ENCODE measurements around the gene TMEM208.

DNA sequence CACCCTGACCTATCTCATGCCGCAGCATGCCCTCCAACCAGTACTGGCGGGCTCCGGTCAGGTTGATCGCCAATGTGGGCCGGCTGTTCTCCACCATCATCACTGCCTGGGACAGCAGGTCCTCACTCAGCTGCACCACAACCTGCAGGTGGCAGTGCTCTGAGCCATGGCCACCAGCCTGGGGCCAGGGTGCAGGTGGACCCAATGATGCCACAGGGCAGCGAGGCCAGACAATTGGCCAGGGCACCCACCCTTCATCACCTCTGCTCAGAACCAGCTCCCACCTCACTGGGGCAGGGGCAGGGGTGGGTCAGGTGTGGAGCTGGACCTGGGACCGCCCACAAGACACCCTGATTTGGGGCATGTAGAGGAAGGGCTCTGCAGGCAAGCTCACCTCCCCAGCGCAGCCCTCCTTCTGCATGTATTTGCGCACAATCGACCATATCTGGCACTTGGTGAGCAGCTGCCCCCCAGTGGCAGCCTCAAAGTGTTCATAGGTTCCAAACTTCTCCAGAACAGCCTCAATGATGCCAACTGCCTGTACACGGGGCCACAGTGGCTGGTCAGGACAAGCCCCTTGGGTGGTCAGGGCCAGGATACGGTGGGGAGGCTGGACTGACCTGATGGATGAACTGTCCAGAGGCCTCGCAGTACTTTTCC is 47.4 kb upstream of the TMEM208 start:
- TF ChIP-seq, protein P1, sequence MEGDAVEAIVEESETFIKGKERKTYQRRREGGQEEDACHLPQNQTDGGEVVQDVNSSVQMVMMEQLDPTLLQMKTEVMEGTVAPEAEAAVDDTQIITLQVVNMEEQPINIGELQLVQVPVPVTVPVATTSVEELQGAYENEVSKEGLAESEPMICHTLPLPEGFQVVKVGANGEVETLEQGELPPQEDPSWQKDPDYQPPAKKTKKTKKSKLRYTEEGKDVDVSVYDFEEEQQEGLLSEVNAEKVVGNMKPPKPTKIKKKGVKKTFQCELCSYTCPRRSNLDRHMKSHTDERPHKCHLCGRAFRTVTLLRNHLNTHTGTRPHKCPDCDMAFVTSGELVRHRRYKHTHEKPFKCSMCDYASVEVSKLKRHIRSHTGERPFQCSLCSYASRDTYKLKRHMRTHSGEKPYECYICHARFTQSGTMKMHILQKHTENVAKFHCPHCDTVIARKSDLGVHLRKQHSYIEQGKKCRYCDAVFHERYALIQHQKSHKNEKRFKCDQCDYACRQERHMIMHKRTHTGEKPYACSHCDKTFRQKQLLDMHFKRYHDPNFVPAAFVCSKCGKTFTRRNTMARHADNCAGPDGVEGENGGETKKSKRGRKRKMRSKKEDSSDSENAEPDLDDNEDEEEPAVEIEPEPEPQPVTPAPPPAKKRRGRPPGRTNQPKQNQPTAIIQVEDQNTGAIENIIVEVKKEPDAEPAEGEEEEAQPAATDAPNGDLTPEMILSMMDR (IDR thresholded peaks at IDR 0.05) = no peak
- TF ChIP-seq FOXK1 (CRISPR knock-in tag; IDR thresholded peaks at IDR 0.05) (no peak), SP1 (CRISPR knock-in tag; conservative IDR thresholded peaks at IDR 0.05) (no peak), ZNF396 (CRISPR knock-in tag; IDR thresholded peaks at IDR 0.05; ENCODE audit: borderline replicate concordance) (no peak), CREB1 (CRISPR knock-in tag; IDR thresholded peaks at IDR 0.05) (no peak), JUN (CRISPR knock-in tag; IDR thresholded peaks at IDR 0.05) (no peak), CBFB (CRISPR knock-in tag; IDR thresholded peaks at IDR 0.05; ENCODE audit: low read depth) (no peak), RELA (CRISPR knock-in tag; IDR thresholded peaks at IDR 0.05; ENCODE audit: borderline replicate concordance) (no peak), ELF4 (CRISPR knock-in tag; IDR thresholded peaks at IDR 0.05; ENCODE audit: low read depth) (no peak)
- TF ChIP-seq, protein P2, sequence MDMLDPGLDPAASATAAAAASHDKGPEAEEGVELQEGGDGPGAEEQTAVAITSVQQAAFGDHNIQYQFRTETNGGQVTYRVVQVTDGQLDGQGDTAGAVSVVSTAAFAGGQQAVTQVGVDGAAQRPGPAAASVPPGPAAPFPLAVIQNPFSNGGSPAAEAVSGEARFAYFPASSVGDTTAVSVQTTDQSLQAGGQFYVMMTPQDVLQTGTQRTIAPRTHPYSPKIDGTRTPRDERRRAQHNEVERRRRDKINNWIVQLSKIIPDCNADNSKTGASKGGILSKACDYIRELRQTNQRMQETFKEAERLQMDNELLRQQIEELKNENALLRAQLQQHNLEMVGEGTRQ (CRISPR knock-in tag; IDR thresholded peaks at IDR 0.05) = no peak
- TF ChIP-seq, protein P3, sequence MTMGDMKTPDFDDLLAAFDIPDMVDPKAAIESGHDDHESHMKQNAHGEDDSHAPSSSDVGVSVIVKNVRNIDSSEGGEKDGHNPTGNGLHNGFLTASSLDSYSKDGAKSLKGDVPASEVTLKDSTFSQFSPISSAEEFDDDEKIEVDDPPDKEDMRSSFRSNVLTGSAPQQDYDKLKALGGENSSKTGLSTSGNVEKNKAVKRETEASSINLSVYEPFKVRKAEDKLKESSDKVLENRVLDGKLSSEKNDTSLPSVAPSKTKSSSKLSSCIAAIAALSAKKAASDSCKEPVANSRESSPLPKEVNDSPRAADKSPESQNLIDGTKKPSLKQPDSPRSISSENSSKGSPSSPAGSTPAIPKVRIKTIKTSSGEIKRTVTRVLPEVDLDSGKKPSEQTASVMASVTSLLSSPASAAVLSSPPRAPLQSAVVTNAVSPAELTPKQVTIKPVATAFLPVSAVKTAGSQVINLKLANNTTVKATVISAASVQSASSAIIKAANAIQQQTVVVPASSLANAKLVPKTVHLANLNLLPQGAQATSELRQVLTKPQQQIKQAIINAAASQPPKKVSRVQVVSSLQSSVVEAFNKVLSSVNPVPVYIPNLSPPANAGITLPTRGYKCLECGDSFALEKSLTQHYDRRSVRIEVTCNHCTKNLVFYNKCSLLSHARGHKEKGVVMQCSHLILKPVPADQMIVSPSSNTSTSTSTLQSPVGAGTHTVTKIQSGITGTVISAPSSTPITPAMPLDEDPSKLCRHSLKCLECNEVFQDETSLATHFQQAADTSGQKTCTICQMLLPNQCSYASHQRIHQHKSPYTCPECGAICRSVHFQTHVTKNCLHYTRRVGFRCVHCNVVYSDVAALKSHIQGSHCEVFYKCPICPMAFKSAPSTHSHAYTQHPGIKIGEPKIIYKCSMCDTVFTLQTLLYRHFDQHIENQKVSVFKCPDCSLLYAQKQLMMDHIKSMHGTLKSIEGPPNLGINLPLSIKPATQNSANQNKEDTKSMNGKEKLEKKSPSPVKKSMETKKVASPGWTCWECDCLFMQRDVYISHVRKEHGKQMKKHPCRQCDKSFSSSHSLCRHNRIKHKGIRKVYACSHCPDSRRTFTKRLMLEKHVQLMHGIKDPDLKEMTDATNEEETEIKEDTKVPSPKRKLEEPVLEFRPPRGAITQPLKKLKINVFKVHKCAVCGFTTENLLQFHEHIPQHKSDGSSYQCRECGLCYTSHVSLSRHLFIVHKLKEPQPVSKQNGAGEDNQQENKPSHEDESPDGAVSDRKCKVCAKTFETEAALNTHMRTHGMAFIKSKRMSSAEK (CRISPR knock-in tag; IDR thresholded peaks at IDR 0.05; ENCODE audit: borderline replicate concordance) = no peak

Measured in WTC11 (cell line).